K562 (cell line): ENCODE results near the gene PRR7. TPM values are rescaled to one million over a fixed set of nuclear protein-coding genes. Genes with fewer than 3 reads are reported as not detected.
A peak's percentile ranks its signal among the peaks of the same experiment; 100 is the strongest.

Experiments
- BRD9 ChIP-seq: fragments of 450-650 bp; IDR thresholded peaks from 2 replicates; pipeline ENCODE4 v1.6.1; 2018; ENCODE audit warnings: low read depth; ENCODE audit not compliant: partially characterized antibody
- HCFC1 ChIP-seq: IDR thresholded peaks from 2 replicates; pipeline ENCODE4 v1.6.1; 2012; ENCODE audit warnings: low read depth, low read length, improper control_type of control experiment
- HDAC3 ChIP-seq: fragments of 450-650 bp; IDR thresholded peaks from 2 replicates; pipeline ENCODE4 v1.6.1; 2018; ENCODE audit warnings: borderline replicate concordance, mild to moderate bottlenecking, moderate library complexity; ENCODE audit not compliant: partially characterized antibody
- NFE2 ChIP-seq: IDR thresholded peaks from 2 replicates; pipeline ENCODE4 v1.6.1; 2014; ENCODE audit warnings: antibody characterized with exemption, low read depth
- RBFOX2 ChIP-seq: fragments of 200-400 bp; formaldehyde crosslinking; IDR thresholded peaks from 2 replicates; pipeline ENCODE4 v1.6.1; 2017; ENCODE audit warnings: low read depth, mild to moderate bottlenecking, low read length, moderate library complexity
- SRSF3 ChIP-seq: fragments of 200-400 bp; formaldehyde crosslinking; IDR thresholded peaks from 2 replicates; pipeline ENCODE4 v1.6.1; 2016; ENCODE audit warnings: mild to moderate bottlenecking, low read length, moderate library complexity; ENCODE audit not compliant: insufficient read depth
- ZNF551 ChIP-seq: fragments of 250-450 bp; sonication (Bioruptor Pico); IDR thresholded peaks from 2 replicates; pipeline ENCODE4 v1.5.0; 2021; ENCODE audit warnings: mild to moderate bottlenecking, moderate library complexity
- polyA plus RNA-seq, 8 experiments: library from polyadenylated mRNA; depleted of rRNA in 4 of 8; stranded (reverse) in 5 of 8; unstranded in 3 of 8; fragments of >200 nt; fragmentation: Nextera tagmentation in 2 of 8; fragmentation: Illumina TruSeq in 1 of 8; extraction: Ambion mirVana in 2 of 8; extraction: Trizol in 1 of 8; gene quantifications; 2 replicates each; pipeline versions ENCODE4 v1.2.1 to v1.2.3, GENCODE V29; 2011 to 2014; ENCODE audit warnings: inconsistent platforms in 1 of 8, missing spikeins in 1 of 8
- total RNA-seq, 7 experiments: library from RNA; depleted of rRNA in 6 of 7; stranded (reverse); fragments of >200 nt in 6 of 7; fragmentation: Illumina TruSeq in 2 of 7; extraction: Trizol in 2 of 7; gene quantifications; 2 replicates each; pipeline versions ENCODE4 v1.2.1 to v1.2.3, GENCODE V29; 2011 to 2021; ENCODE audit warnings: low replicate concordance in 1 of 7
- TF ChIP-seq, protein P1 (sequence below), 2 experiments: fragments of 250-450 bp in 1 of 2; fragments of 450-650 bp in 1 of 2; sonication (Bioruptor Pico) in 1 of 2; IDR thresholded peaks; 2 replicates each; pipeline versions ENCODE4 v1.6.1 to v1.8.0; 2016 to 2021; ENCODE audit warnings: mild to moderate bottlenecking in 2 of 2, moderate library complexity in 2 of 2, missing compliant biosample characterization in 1 of 2, missing genetic modification characterization in 1 of 2
- TF ChIP-seq, protein P2 (sequence below), 2 experiments: fragments of 200-800 bp in 1 of 2; sonication (Bioruptor generic) in 1 of 2; sonication (generic) in 1 of 2; formaldehyde crosslinking in 1 of 2; IDR thresholded peaks in 1 of 2; conservative IDR thresholded peaks in 1 of 2; 2 replicates each; pipeline versions ENCODE4 v1.5.0 to v1.6.1; 2016 to 2020; ENCODE audit warnings: missing compliant biosample characterization in 1 of 2, missing genetic modification characterization in 1 of 2, missing genetic modification reagents in 1 of 2
- TF ChIP-seq, protein P3 (sequence below): sonication (generic); formaldehyde crosslinking; IDR thresholded peaks from 2 replicates; pipeline ENCODE4 v1.9.0; 2022; ENCODE audit warnings: mild to moderate bottlenecking, missing genetic modification reagents
- TF ChIP-seq, protein P4 (sequence below): sonication (generic); formaldehyde crosslinking; IDR thresholded peaks from 2 replicates; pipeline ENCODE4 v1.8.1; 2023; ENCODE audit warnings: mild to moderate bottlenecking, missing genetic modification reagents, moderate library complexity
- TF ChIP-seq, protein P5 (sequence below): fragments of 250-450 bp; sonication (Bioruptor Pico); IDR thresholded peaks from 2 replicates; pipeline ENCODE4 v1.4.0; 2020

The PRR7 gene
- total and polyA plus RNA-seq, 9 of the 15 experiments (the other 6 are each of a cell fraction or from before 2014, with no cell fraction given) = 0.80 to 11.3 (median 10.4) TPM; not detected in 4

DNA sequence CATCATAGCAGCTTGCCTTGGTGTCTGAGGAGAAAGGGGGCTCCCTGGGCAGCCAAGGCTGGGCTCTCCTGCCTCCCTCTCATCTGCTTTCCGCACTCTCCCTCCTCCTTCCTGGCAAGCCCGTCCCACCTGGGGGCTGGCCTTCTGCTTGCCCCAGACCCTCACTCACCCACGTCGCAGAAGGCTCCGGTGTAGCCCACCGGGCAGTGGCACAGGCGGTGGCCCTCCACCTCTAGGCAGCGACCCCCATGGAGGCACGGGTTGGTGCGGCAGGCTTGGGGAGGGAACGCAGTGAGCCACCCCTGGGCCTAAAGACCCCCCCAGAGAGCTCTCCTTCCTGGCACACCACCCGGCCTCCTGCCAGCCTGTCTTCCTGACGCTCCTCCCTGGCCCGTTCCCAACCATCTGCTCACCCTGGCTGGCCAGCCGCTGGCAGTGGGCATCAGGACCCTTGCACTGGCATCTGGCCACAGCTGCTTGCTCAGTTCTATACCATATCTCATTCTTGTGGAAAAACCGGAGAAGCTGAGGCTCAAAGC is 41.9 kb upstream of the PRR7 start (continued):
- TF ChIP-seq, protein P1, sequence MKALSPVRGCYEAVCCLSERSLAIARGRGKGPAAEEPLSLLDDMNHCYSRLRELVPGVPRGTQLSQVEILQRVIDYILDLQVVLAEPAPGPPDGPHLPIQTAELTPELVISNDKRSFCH (CRISPR knock-in tag; IDR thresholded peaks at IDR 0.05) = no peak
- TF ChIP-seq, protein P1 (tag; IDR thresholded peaks at IDR 0.05) = peak; percentile 27; the same call in 1 of the 2 replicates
- no peak for TF ChIP-seq HDAC3
- TF ChIP-seq, protein P2, sequence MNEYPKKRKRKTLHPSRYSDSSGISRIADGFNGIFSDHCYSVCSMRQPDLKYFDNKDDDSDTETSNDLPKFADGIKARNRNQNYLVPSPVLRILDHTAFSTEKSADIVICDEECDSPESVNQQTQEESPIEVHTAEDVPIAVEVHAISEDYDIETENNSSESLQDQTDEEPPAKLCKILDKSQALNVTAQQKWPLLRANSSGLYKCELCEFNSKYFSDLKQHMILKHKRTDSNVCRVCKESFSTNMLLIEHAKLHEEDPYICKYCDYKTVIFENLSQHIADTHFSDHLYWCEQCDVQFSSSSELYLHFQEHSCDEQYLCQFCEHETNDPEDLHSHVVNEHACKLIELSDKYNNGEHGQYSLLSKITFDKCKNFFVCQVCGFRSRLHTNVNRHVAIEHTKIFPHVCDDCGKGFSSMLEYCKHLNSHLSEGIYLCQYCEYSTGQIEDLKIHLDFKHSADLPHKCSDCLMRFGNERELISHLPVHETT (CRISPR knock-in tag; conservative IDR thresholded peaks at IDR 0.05 in 1 of 2, IDR thresholded peaks at IDR 0.05 in 1 of 2) = 0 out of 4 replicates have a peak, but pooled peaks of 1 of the 2 experiments have one; percentile 8
- peak; percentile 51 for TF ChIP-seq RBFOX2
- TF ChIP-seq NFE2 = no peak
- peak; percentile 80 for TF ChIP-seq BRD9
- no peak for TF ChIP-seq ZNF551 (CRISPR knock-in tag)
- TF ChIP-seq, protein P3, sequence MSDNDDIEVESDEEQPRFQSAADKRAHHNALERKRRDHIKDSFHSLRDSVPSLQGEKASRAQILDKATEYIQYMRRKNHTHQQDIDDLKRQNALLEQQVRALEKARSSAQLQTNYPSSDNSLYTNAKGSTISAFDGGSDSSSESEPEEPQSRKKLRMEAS = peak; percentile 40; the same call in 1 of the 2 replicates
- TF ChIP-seq, protein P4, sequence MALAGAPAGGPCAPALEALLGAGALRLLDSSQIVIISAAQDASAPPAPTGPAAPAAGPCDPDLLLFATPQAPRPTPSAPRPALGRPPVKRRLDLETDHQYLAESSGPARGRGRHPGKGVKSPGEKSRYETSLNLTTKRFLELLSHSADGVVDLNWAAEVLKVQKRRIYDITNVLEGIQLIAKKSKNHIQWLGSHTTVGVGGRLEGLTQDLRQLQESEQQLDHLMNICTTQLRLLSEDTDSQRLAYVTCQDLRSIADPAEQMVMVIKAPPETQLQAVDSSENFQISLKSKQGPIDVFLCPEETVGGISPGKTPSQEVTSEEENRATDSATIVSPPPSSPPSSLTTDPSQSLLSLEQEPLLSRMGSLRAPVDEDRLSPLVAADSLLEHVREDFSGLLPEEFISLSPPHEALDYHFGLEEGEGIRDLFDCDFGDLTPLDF (CRISPR knock-in tag) = no peak
- 0 out of 2 replicates have a peak, but pooled peaks have one; percentile 82 for TF ChIP-seq SRSF3
- TF ChIP-seq, protein P5, sequence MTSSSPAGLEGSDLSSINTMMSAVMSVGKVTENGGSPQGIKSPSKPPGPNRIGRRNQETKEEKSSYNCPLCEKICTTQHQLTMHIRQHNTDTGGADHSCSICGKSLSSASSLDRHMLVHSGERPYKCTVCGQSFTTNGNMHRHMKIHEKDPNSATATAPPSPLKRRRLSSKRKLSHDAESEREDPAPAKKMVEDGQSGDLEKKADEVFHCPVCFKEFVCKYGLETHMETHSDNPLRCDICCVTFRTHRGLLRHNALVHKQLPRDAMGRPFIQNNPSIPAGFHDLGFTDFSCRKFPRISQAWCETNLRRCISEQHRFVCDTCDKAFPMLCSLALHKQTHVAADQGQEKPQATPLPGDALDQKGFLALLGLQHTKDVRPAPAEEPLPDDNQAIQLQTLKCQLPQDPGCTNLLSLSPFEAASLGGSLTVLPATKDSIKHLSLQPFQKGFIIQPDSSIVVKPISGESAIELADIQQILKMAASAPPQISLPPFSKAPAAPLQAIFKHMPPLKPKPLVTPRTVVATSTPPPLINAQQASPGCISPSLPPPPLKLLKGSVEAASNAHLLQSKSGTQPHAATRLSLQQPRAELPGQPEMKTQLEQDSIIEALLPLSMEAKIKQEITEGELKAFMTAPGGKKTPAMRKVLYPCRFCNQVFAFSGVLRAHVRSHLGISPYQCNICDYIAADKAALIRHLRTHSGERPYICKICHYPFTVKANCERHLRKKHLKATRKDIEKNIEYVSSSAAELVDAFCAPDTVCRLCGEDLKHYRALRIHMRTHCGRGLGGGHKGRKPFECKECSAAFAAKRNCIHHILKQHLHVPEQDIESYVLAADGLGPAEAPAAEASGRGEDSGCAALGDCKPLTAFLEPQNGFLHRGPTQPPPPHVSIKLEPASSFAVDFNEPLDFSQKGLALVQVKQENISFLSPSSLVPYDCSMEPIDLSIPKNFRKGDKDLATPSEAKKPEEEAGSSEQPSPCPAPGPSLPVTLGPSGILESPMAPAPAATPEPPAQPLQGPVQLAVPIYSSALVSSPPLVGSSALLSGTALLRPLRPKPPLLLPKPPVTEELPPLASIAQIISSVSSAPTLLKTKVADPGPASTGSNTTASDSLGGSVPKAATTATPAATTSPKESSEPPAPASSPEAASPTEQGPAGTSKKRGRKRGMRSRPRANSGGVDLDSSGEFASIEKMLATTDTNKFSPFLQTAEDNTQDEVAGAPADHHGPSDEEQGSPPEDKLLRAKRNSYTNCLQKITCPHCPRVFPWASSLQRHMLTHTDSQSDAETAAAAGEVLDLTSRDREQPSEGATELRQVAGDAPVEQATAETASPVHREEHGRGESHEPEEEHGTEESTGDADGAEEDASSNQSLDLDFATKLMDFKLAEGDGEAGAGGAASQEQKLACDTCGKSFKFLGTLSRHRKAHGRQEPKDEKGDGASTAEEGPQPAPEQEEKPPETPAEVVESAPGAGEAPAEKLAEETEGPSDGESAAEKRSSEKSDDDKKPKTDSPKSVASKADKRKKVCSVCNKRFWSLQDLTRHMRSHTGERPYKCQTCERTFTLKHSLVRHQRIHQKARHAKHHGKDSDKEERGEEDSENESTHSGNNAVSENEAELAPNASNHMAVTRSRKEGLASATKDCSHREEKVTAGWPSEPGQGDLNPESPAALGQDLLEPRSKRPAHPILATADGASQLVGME (CRISPR knock-in tag) = peak; percentile 38; the same call in 1 of the 2 replicates
- TF ChIP-seq HCFC1 = no peak
